Measurements from ENCODE around the gene CPT1A. TPM values are rescaled to one million over a fixed set of nuclear protein-coding genes. Genes with fewer than 3 reads are reported as not detected.

The CPT1A gene
- total RNA-seq, 2 experiments from 2014 or later = 17.5 TPM

GRCh38 chr11:68852628-68853027, 10.9 kb upstream of the CPT1A start:
- no peak overlapping the region for H3K27ac Mint-ChIP-seq
- H3K4me1 Mint-ChIP-seq (ENCODE audit: low read depth) = peaks cover 2% of the 10 kb centered on the region
- TF ChIP-seq, protein P1, sequence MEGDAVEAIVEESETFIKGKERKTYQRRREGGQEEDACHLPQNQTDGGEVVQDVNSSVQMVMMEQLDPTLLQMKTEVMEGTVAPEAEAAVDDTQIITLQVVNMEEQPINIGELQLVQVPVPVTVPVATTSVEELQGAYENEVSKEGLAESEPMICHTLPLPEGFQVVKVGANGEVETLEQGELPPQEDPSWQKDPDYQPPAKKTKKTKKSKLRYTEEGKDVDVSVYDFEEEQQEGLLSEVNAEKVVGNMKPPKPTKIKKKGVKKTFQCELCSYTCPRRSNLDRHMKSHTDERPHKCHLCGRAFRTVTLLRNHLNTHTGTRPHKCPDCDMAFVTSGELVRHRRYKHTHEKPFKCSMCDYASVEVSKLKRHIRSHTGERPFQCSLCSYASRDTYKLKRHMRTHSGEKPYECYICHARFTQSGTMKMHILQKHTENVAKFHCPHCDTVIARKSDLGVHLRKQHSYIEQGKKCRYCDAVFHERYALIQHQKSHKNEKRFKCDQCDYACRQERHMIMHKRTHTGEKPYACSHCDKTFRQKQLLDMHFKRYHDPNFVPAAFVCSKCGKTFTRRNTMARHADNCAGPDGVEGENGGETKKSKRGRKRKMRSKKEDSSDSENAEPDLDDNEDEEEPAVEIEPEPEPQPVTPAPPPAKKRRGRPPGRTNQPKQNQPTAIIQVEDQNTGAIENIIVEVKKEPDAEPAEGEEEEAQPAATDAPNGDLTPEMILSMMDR (IDR thresholded peaks at IDR 0.05) = no peak
- no peak for DNase-seq
- peaks cover 27% of the 10 kb centered on the region for H3K27me3 Mint-ChIP-seq
- intact Hi-C loops (cut with micrococcal nuclease) = no loop called here
- H3K9me3 Mint-ChIP-seq = no peaks in the 10 kb centered on the region
- H3K4me3 Mint-ChIP-seq = no peak overlapping the region
- H3K36me3 Mint-ChIP-seq (ENCODE audit: low read depth) = no peaks in the 10 kb centered on the region
- ChIA-PET CTCF (interaction anchor here (1.1 to 1.7 kb wide), 3 partner anchors 9 to 26 kb away, joined by 3 to 5 read pairs (median 4); partner anchors contain the start of gene CPT1A), POLR2A (interaction anchor here (0.6 to 1.9 kb wide), 2 partner anchors 8 to 734 kb away, joined by 3 to 5 read pairs; no protein-coding TSS in a partner anchor)
- ATAC-seq = no peak

- POLR2A ChIA-PET = interaction anchor here (1.4 kb wide), 1 partner anchor 22 kb away, joined by 3 read pairs; no protein-coding TSS in a partner anchor
- no peaks in the 10 kb centered on the region for H3K9me3 Mint-ChIP-seq
Measured at GRCh38 chr11:68848429-68848828, 6.7 kb upstream of the CPT1A start.

DNA sequence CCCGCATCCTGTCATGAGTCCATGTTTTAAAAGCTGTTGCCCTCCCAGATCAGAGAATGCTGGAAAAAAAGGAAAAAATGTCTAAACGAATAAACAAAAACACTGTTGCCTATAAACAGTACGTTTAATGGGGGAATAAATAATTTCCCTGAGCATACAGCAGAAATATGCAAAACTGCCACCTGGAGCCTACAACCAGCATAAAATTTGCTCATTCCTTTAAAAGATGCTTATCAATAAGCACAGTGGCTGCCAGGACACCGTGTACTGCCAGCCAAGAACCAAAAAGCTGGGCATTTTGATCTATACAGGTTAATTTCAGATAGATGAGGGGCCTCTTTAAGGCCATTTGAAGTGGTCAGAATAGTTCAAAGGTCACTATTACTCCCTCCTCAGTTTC, 5.7 kb upstream of the CPT1A start:
- H3K27me3 Mint-ChIP-seq = peaks cover 4% of the 10 kb centered on the region
- DNase-seq (no peak), ATAC-seq (no peak)
- H3K4me1 Mint-ChIP-seq (ENCODE audit: low read depth) = peaks cover 15% of the 10 kb centered on the region
- no peaks in the 10 kb centered on the region for H3K36me3 Mint-ChIP-seq (ENCODE audit: low read depth)
- ChIA-PET CTCF (interaction anchor here (1.0 kb wide), 1 partner anchor 17 kb away, joined by 4 read pairs; no protein-coding TSS in a partner anchor), POLR2A (interaction anchor here (0.7 kb wide), 1 partner anchor 579 kb away, joined by 3 read pairs; no protein-coding TSS in a partner anchor)
- H3K4me3 Mint-ChIP-seq = no peak overlapping the region
- TF ChIP-seq, protein P1 (IDR thresholded peaks at IDR 0.05) = no peak
- intact Hi-C loops (cut with micrococcal nuclease) = no loop called here
- H3K9me3 Mint-ChIP-seq = no peaks in the 10 kb centered on the region
- no peak overlapping the region for H3K27ac Mint-ChIP-seq

More at GRCh38 chr11:68848429-68848828, 6.7 kb upstream of the CPT1A start:
- no peak for ATAC-seq
- TF ChIP-seq, protein P1 (IDR thresholded peaks at IDR 0.05) = no peak
- intact Hi-C loops (cut with micrococcal nuclease) = no loop called here
- Mint-ChIP-seq H3K4me1 (ENCODE audit: low read depth) (peaks cover 9% of the 10 kb centered on the region), H3K27me3 (peaks cover 13% of the 10 kb centered on the region), H3K4me3 (no peak overlapping the region), H3K36me3 (ENCODE audit: low read depth) (no peaks in the 10 kb centered on the region), H3K27ac (no peak overlapping the region)
- DNase-seq = no peak
- CTCF ChIA-PET = no interaction called here

GRCh38 chr11:68845351-68846002, 3.8 kb upstream of the CPT1A start:
- no peak for DNase-seq
- no peaks in the 10 kb centered on the region for H3K9me3 Mint-ChIP-seq
- TF ChIP-seq, protein P1 (IDR thresholded peaks at IDR 0.05) = no peak
- peaks cover 2% of the 10 kb centered on the region for H3K27me3 Mint-ChIP-seq
- ATAC-seq = no peak
- no peaks in the 10 kb centered on the region for H3K36me3 Mint-ChIP-seq (ENCODE audit: low read depth)
- no peak overlapping the region for H3K4me3 Mint-ChIP-seq
- ChIA-PET POLR2A (interaction anchor here (0.9 to 2.0 kb wide), 2 partner anchors 7 to 17 kb away, joined by 5 read pairs; no protein-coding TSS in a partner anchor), CTCF (interaction anchor here (1.1 to 3.3 kb wide), 4 partner anchors 12 to 261 kb away, joined by 4 to 28 read pairs (median 8); no protein-coding TSS in a partner anchor)
- H3K27ac Mint-ChIP-seq = no peak overlapping the region
- intact Hi-C loops (cut with micrococcal nuclease) = no loop called here
- H3K4me1 Mint-ChIP-seq (ENCODE audit: low read depth) = peaks cover 20% of the 10 kb centered on the region

DNA sequence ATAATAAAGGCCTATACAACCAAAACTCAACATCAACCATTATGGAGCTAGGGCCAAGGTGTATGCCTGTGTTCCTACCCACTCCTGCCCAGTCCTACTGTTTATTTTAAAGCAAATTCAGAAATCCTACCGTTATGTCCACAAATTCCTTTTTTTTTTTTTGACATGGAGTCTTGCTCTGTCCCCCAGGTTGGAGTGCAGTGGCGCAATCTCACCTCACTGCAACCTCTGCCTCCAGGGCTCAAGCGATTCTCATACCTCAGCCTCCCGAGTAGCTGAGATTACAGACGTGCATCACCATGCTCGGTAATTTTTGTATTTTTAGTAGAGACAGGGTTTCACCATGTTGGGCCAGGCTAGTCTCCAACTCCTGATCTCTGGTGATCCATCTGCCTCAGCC, 3.1 kb upstream of the CPT1A start:
- TF ChIP-seq, protein P1 (IDR thresholded peaks at IDR 0.05) = no peak
- Mint-ChIP-seq H3K4me1 (ENCODE audit: low read depth) (peaks cover 27% of the 10 kb centered on the region), H3K36me3 (ENCODE audit: low read depth) (no peaks in the 10 kb centered on the region), H3K9me3 (no peaks in the 10 kb centered on the region), H3K27me3 (peaks cover 2% of the 10 kb centered on the region), H3K4me3 (no peak overlapping the region), H3K27ac (no peak overlapping the region)
- DNase-seq (no peak), ATAC-seq (no peak)
- ChIA-PET CTCF (interaction anchor here (1.1 to 3.3 kb wide), 7 partner anchors 10 to 261 kb away, joined by 3 to 28 read pairs (median 7); no protein-coding TSS in a partner anchor), POLR2A (interaction anchor here (0.6 to 2.0 kb wide), 4 partner anchors 8 to 40 kb away, joined by 4 to 5 read pairs (median 4); no protein-coding TSS in a partner anchor)
- intact Hi-C loops (cut with micrococcal nuclease) = no loop called here
